Midbrain (tissue), 1 donor: ENCODE data around the gene SORL1-AS1.

Experiments
- DNase-seq: peaks from one replicate; lab custom pipeline; 2025; lab: John Stamatoyannopoulos, UW

The SORL1-AS1 gene

GRCh38 chr11:121451986-121452608, 670 bp downstream of the SORL1-AS1 start, which contains the start of gene SORL1:
Gene SORL1 (plus strand): TSS chr11:121452314. CDS start chr11:121452332, 18 bp downstream.
- peak; percentile 83 for DNase-seq

- DNase-seq: no peak
These were observed 1.4 kb downstream of the SORL1-AS1 start for GRCh38 chr11:121451178-121451985.

- DNase-seq: no peak
These were observed 2.4 kb downstream of the SORL1-AS1 start for GRCh38 chr11:121450401-121450800.

GRCh38 chr11:121449626-121450025, 3.1 kb downstream of the SORL1-AS1 start:
- DNase-seq: no peak

GRCh38 chr11:121449123-121449522, 3.6 kb downstream of the SORL1-AS1 start:
- DNase-seq: no peak

GRCh38 chr11:121448431-121448941, 4.3 kb downstream of the SORL1-AS1 start:
- DNase-seq: no peak

GRCh38 chr11:121448011-121448410, 4.8 kb downstream of the SORL1-AS1 start:
- DNase-seq: no peak

GRCh38 chr11:121446752-121447156, 6.0 kb downstream of the SORL1-AS1 start:
- peak; percentile 27 for DNase-seq

GRCh38 chr11:121445071-121445768, 7.5 kb downstream of the SORL1-AS1 start:
- DNase-seq: no peak

- no peak for DNase-seq
These were observed 8.2 kb downstream of the SORL1-AS1 start for GRCh38 chr11:121444526-121444925.

- DNase-seq: no peak
These were observed 9.0 kb downstream of the SORL1-AS1 start for GRCh38 chr11:121443688-121444275.

GRCh38 chr11:121441521-121441920, 11.2 kb downstream of the SORL1-AS1 start:
- DNase-seq: no peak

- DNase-seq: no peak
These were observed 13.0 kb downstream of the SORL1-AS1 start for GRCh38 chr11:121439759-121440158.

GRCh38 chr11:121439337-121439736, 13.4 kb downstream of the SORL1-AS1 start:
- DNase-seq: no peak

GRCh38 chr11:121437686-121438078, 15.1 kb downstream of the SORL1-AS1 start:
- no peak for DNase-seq

- DNase-seq: no peak
These were observed 15.6 kb downstream of the SORL1-AS1 start for GRCh38 chr11:121437018-121437685.

- DNase-seq: no peak
These were observed 16.9 kb downstream of the SORL1-AS1 start for GRCh38 chr11:121435551-121436511.

GRCh38 chr11:121435132-121435531, 17.6 kb downstream of the SORL1-AS1 start:
- DNase-seq: no peak

GRCh38 chr11:121431820-121432526, 20.8 kb downstream of the SORL1-AS1 start:
- no peak for DNase-seq

GRCh38 chr11:121429556-121429955, 23.2 kb downstream of the SORL1-AS1 start:
- no peak for DNase-seq
